ENCODE data around the gene ARHGAP26.
"Not testable (repeated sequence)": the region's sequence is repeated elsewhere in the genome, so short reads cannot be mapped to it uniquely, and the experiment has no call there.

ARHGAP26 gene

GRCh38 chr5:142971303-142972013 is 201.3 kb downstream of the ARHGAP26 start:
- no peak for DNase-seq

GRCh38 chr5:142972064-142972570 is 201.9 kb downstream of the ARHGAP26 start:
- no peak for DNase-seq

- DNase-seq = no peak
Observed at GRCh38 chr5:142973932-142974331, 203.8 kb downstream of the ARHGAP26 start.

DNA sequence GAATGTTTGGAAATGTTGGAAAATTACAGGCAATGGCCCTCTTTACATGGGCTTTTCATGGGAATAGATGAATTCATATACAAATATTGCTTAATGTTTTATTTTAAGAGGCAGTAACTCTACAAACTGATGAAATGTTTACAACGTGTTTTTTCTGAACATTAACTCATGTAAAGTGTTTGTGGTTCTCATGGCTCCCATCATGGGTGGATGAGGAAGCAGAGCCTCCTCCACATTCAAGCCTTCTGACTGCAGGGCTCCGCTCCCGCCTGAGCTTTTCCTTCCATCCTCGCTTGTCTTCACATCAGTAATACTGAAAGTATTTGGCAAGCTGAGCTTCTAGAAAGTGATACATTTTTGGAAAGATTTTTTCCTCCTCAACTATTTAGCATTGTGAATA is 204.2 kb downstream of the ARHGAP26 start:
- no peak for DNase-seq

- no peak for DNase-seq
Observed at GRCh38 chr5:142976861-142977260, 206.7 kb downstream of the ARHGAP26 start.

- no peak for DNase-seq
Observed at GRCh38 chr5:142977363-142978051, 207.3 kb downstream of the ARHGAP26 start.

GRCh38 chr5:142978252-142978651 is 208.1 kb downstream of the ARHGAP26 start:
- DNase-seq = no peak

GRCh38 chr5:142978726-142979125 is 208.5 kb downstream of the ARHGAP26 start:
- no peak for DNase-seq

DNA sequence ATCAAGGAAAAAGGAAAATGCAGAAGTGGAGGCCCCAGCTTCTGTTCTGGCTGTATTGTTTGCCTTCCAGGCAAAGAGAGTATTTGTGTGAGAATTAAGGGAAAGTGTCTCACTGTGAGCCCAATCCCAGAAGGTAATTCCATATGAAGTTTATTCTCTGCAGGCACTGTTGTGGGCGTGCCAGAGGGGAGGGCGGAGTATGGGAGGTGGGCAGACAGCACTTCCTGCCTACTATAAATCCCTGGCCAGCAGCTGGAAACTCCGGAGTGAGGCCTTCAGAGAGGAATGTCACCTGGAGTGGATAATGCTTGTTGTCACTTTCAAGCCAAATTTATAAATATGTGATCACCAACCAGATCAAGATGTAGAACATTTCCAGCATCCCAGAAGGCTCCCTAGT is 209.5 kb downstream of the ARHGAP26 start:
- DNase-seq = no peak

GRCh38 chr5:142981475-142981874 is 211.3 kb downstream of the ARHGAP26 start:
- DNase-seq = no peak

GRCh38 chr5:142981886-142982820 is 212.0 kb downstream of the ARHGAP26 start:
- DNase-seq = no peak

DNA sequence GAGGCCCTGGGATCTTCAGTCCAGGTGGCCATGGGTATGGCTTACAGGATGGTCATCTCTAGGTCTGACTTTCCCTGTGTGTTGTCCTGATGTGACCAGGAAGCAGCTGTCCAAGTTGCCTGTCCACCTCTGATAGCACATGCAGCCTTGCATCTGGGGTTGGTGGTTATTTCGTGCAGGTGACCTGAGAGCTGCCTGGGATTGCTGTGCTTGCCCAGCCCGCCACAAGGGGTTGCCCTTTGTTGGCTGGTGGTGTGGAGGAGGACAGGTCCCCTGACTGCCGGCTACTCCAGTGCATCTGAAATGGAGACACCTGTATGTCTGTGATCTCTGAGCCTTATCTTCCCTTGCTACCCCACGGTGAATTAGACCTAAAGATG is 212.6 kb downstream of the ARHGAP26 start:
- no peak for DNase-seq

DNA sequence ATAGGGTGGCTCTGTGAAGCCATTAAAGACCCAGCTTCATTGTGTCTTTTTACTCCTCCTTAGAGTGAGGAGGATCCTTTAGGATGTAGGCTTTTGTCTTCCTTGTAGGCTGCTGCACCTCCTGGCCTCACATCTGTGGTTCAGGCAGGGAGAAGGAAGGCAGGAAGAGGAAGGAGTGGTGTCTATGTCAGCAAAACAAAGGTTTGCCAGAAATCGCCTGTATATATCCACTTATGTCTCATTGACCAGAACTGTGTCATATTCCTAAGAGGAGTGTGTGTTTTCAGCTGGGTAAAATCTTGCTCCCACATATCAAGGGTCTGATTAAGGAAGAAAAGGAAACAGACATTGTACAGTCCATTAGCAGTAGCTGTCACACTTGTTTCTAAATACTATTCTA is 213.8 kb downstream of the ARHGAP26 start:
- DNase-seq = no peak

- DNase-seq = no peak
Observed at GRCh38 chr5:142984525-142984924, 214.3 kb downstream of the ARHGAP26 start.

DNA sequence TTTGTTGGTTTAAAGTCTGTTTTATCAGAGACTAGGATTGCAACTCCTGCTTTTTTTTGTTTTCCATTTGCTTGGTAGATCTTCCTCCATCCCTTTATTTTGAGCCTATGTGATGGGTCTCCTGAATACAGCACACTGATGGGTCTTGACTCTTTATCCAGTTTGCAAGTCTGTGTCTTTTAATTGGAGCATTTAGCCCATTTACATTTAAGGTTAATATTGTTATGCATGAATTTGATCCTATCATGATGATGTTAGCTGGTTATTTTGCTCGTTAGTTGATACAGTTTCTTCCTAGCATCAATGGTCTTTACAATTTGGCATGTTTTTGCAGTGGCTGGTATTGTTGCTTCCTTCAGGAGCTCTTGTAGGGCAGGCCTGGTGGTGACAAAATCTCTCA is 219.1 kb downstream of the ARHGAP26 start:
- DNase-seq = not testable (repeated sequence)

- DNase-seq = not testable (repeated sequence)
Observed at GRCh38 chr5:142990073-142990472, 219.9 kb downstream of the ARHGAP26 start.

GRCh38 chr5:142994218-142994617 is 224.0 kb downstream of the ARHGAP26 start:
- no peak for DNase-seq

- DNase-seq = not testable (repeated sequence)
Observed at GRCh38 chr5:142995621-142996020, 225.4 kb downstream of the ARHGAP26 start.

DNA sequence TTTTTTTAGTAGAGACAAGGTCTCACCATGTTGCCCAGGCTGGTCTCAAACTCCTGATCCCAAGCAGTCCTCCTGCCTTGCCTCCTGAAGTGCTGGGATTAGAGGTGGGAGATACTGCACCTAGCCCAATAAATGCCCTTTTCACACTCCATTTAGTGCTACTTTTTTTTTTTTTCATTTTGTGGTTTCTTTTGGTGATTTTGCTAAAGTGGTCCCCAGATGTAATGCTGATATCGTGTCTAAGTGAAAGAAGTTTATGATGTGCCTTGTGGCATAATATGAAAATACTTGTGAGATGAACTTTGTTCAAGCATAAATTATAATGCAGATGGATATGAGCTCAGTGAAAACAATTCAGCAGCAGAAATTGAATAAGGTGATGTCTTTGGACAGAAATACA is 227.4 kb downstream of the ARHGAP26 start:
- no peak for DNase-seq

DNA sequence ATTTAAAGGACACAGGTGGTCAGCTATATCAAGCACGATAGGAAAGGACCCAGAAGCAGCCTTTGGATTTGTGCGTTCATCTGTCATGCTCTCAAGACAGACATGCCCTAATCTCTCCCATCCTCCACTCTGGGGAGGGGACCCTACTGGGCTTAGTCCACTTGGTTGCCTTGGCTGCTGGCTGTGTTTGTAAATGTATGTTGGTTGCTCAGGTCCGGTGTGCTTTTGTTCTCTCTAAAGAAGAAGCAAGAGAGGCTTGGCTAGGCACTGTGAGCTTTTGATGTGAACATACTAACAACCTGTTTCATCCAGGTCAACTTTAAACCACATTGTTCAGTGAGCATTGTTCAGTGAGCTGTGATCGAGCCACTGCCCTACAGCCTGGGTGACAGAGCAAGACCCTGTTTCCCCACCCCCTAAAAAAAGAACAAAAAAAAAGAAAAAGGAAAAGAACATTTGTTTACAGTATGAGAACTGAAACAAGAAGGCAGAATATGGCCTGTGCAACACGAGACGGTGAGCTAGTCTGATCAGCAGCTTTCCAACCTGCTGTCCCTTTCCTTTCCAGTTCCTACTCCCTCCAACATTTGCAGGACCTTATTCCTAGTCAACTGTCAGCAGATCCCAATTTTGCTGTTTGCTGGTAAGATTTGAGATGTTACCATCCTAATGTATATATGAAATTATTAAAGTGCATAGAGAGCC is 228.3 kb downstream of the ARHGAP26 start:
- no peak for DNase-seq

GRCh38 chr5:143000551-143000950 is 230.4 kb downstream of the ARHGAP26 start:
- DNase-seq = not testable (repeated sequence)

GRCh38 chr5:143001764-143002351 is 231.7 kb downstream of the ARHGAP26 start:
- no peak for DNase-seq
